B cell (primary cell): ENCODE data around the gene GRIK2. TPM values are rescaled to one million over a fixed set of nuclear protein-coding genes. Genes with fewer than 3 reads are reported as not detected.

ENCODE experiments used
- ATAC-seq: fragments of 200-7000 bp; cut with Tn5 transposase; one replicate; pipeline ENCODE4 v1.10.0; 2021; ENCODE audit warnings: low read depth, mild to moderate bottlenecking, moderate number of reproducible peaks, moderate library complexity
- CTCF ChIA-PET: fragments of 350-600 bp; sonication (Branson Sonifier 250); formaldehyde crosslinking; loops from one replicate; lab custom pipeline; 2021; ENCODE audit warnings: antibody characterized with exemption, inconsistent platforms; lab: Charles Lee
- POLR2A ChIA-PET: fragments of 350-600 bp; sonication (Branson Sonifier 250); formaldehyde crosslinking; loops from one replicate; lab custom pipeline; 2021; ENCODE audit warnings: antibody characterized with exemption; lab: Charles Lee
- DNase-seq: peaks from one replicate; pipeline ENCODE4 v3.0.0; 2013
- H2AFZ ChIP-seq: 2 replicates; pipeline ENCODE4 v1.6.1; 2012; ENCODE audit warnings: mild to moderate bottlenecking, low read depth, low read length; ENCODE audit not compliant: insufficient read depth, poor library complexity, severe bottlenecking
- H3K27ac ChIP-seq, 2 donors: 1 replicate in 1 of 2; 2 replicates in 1 of 2; pipeline ENCODE4 v1.5.1; 2012 to 2013; ENCODE audit warnings: low read length in 2 of 2, mild to moderate bottlenecking in 2 of 2, moderate library complexity in 1 of 2
- H3K27me3 ChIP-seq, 4 experiments: fragments of 200-600 bp in 1 of 4; sonication (generic) in 1 of 4; replicated peaks in 1 of 4; 1 replicate in 2 of 4; 2 replicates in 2 of 4; pipeline versions ENCODE4 v1.6.1 to v1.7.0; 2013 to 2016; ENCODE audit warnings: low read length in 3 of 4, mild to moderate bottlenecking in 2 of 4, mixed read lengths in 1 of 4, moderate library complexity in 1 of 4; ENCODE audit not compliant: insufficient read depth in 4 of 4, control insufficient read depth in 3 of 4; ENCODE audit errors: control extremely low read depth in 1 of 4
- H3K36me3 ChIP-seq, 2 experiments: replicated peaks in 1 of 2; 1 replicate in 1 of 2; 2 replicates in 1 of 2; pipeline versions ENCODE4 v1.6.1 to v1.7.1; 2013; ENCODE audit warnings: low read length in 1 of 2; ENCODE audit not compliant: insufficient read depth in 2 of 2, control insufficient read depth in 1 of 2; ENCODE audit errors: control extremely low read depth in 1 of 2, extremely low read depth in 1 of 2
- H3K4me1 ChIP-seq, 2 donors: fragments of 200-600 bp in 1 of 2; sonication (generic) in 1 of 2; 1 replicate in 1 of 2; 2 replicates in 1 of 2; pipeline versions ENCODE4 v1.5.1 to v1.6.1; 2013 to 2017; ENCODE audit warnings: low read length in 2 of 2; ENCODE audit not compliant: control insufficient read depth in 2 of 2, insufficient read depth in 2 of 2
- H3K4me2 ChIP-seq: replicated peaks from 2 replicates; pipeline ENCODE3; 2012; ENCODE audit warnings: mild to moderate bottlenecking, low read depth, low read length; ENCODE audit not compliant: poor library complexity, severe bottlenecking
- H3K4me3 ChIP-seq, 5 experiments: fragments of 200-600 bp in 1 of 5; sonication (generic) in 1 of 5; 1 replicate in 3 of 5; 2 replicates in 2 of 5; pipeline versions ENCODE4 v1.5.1 to v1.7.0; 2011 to 2016; ENCODE audit warnings: low read length in 4 of 5, mild to moderate bottlenecking in 4 of 5, low read depth in 2 of 5, control low read depth in 1 of 5, moderate library complexity in 1 of 5; ENCODE audit not compliant: insufficient read depth in 1 of 5; ENCODE audit errors: control extremely low read depth in 1 of 5, extremely low read depth in 1 of 5
- H3K79me2 ChIP-seq: fragments of 200-600 bp; sonication (generic); one replicate; pipeline ENCODE4 v1.6.0; 2016; ENCODE audit warnings: low read length; ENCODE audit not compliant: control insufficient read depth, insufficient read depth
- H3K9ac ChIP-seq: fragments of 200-600 bp; sonication (generic); 2 replicates; pipeline ENCODE4 v1.6.1; 2017; ENCODE audit warnings: mild to moderate bottlenecking, low read length, moderate library complexity
- H3K9me3 ChIP-seq, 3 donors: one replicate each; pipeline versions ENCODE4 v1.6.1 to v1.7.1; 2013; ENCODE audit warnings: low read length in 2 of 3; ENCODE audit not compliant: control insufficient read depth in 2 of 3, insufficient read depth in 1 of 3; ENCODE audit errors: control extremely low read depth in 1 of 3
- H4K20me1 ChIP-seq: 2 replicates; pipeline ENCODE4 v1.6.0; 2012; ENCODE audit warnings: mild to moderate bottlenecking, low read length; ENCODE audit not compliant: insufficient read depth, control insufficient read depth, poor library complexity, severe bottlenecking
- H3K27ac Mint-ChIP-seq: one replicate; pipeline ENCODE4 v1.8.0; 2021; ENCODE audit warnings: mixed read lengths
- H3K27me3 Mint-ChIP-seq: one replicate; pipeline ENCODE4 v1.8.0; 2021; ENCODE audit warnings: mixed read lengths
- H3K4me1 Mint-ChIP-seq: one replicate; pipeline ENCODE4 v1.8.0; 2021; ENCODE audit warnings: mixed read lengths
- H3K4me3 Mint-ChIP-seq: one replicate; pipeline ENCODE4 v1.8.0; 2021; ENCODE audit warnings: mixed read lengths
- H3K9me3 Mint-ChIP-seq: one replicate; pipeline ENCODE4 v1.8.0; 2022; ENCODE audit warnings: mixed read lengths; ENCODE audit not compliant: insufficient read depth
- CTCF ChIP-seq: fragments of 200-600 bp; IDR thresholded peaks from one replicate; pipeline ENCODE4 v1.8.0; 2022; ENCODE audit warnings: antibody characterized with exemption, mild to moderate bottlenecking
- EZH2 ChIP-seq: IDR thresholded peaks from 2 replicates; pipeline ENCODE4 v1.6.1; 2012; ENCODE audit warnings: borderline replicate concordance, low read depth, mild to moderate bottlenecking, moderate library complexity, low read length; ENCODE audit not compliant: insufficient read depth, poor library complexity, severe bottlenecking
- WGBS: methylation state at CpG from one replicate; pipeline ENCODE4 v1.1.5; 2013; ENCODE audit warnings: missing lambda C conversion rate; ENCODE audit not compliant: insufficient coverage; 5-methylcytosine and 5-hydroxymethylcytosine counted together
- intact Hi-C: fragments of 100-400 bp; cut with micrococcal nuclease; formaldehyde crosslinking; loops from one replicate; pipeline ENCODE4 v1.10.0; 2022
- polyA plus RNA-seq: library from polyadenylated mRNA; depleted of rRNA; stranded (reverse); fragments of >200 nt; gene quantifications from 2 replicates; pipeline ENCODE4 v1.2.3, GENCODE V29; 2012
- total RNA-seq, 2 donors: library from RNA; stranded (reverse); fragments of 120-200 nt in 1 of 2; gene quantifications; 1 replicate in 1 of 2; 2 replicates in 1 of 2; pipeline versions ENCODE4 v1.2.3 to v1.2.4, GENCODE V29; 2013 to 2022

GRIK2 gene
- total and polyA plus RNA-seq, 2 donors (not counting 1 experiment from before 2014, with no cell fraction given) = not detected

DNA sequence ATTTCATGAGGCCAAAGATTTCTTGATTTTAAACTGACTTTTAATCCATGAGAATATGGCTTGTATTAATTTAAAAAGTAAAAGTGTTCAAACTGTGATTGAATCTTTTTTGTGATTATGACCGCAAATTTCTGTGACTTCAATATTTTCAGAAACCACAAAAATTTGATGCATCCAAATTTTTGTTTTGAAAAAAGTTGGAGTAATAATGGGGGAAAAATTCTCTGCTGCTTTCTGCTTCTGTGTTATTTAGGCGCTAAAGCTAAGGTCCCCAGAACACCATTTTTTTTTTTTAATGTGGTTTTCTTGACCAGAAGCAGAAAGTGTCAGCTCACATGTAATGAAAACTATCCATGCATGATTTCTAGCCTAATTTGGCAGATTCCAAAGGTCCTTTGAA, 65.3 kb downstream of the GRIK2 start:
- TF ChIP-seq CTCF = no peak
- no peak for TF ChIP-seq EZH2
- ChIA-PET POLR2A (no interaction called here), CTCF (no interaction called here)
- H3K27me3 Mint-ChIP-seq = no peaks in the 10 kb centered on the region
- no peaks in the 10 kb centered on the region for H3K9me3 Mint-ChIP-seq
- no peak overlapping the region for H3K27ac ChIP-seq
- WGBS = 91% methylated on average over 1 of the region's 2 CpGs
- no peaks in the 10 kb centered on the region for H3K36me3 ChIP-seq
- ATAC-seq = no peak
- H3K27ac Mint-ChIP-seq = no peak overlapping the region
- no peaks in the 10 kb centered on the region for H3K9me3 ChIP-seq
- H3K4me1 Mint-ChIP-seq = no peaks in the 10 kb centered on the region
- H3K4me2 ChIP-seq = no peak overlapping the region
- DNase-seq = no peak
- H3K4me1 ChIP-seq = no peaks in the 10 kb centered on the region
- no peaks in the 10 kb centered on the region for H3K79me2 ChIP-seq
- H2AFZ ChIP-seq = no peak overlapping the region
- H3K9ac ChIP-seq = no peak overlapping the region
- no peaks in the 10 kb centered on the region for H3K27me3 ChIP-seq
- no peak overlapping the region for H3K4me3 ChIP-seq
- no peaks in the 10 kb centered on the region for H4K20me1 ChIP-seq
- H3K4me3 Mint-ChIP-seq = no peak overlapping the region
- intact Hi-C loops = no loop called here

DNA sequence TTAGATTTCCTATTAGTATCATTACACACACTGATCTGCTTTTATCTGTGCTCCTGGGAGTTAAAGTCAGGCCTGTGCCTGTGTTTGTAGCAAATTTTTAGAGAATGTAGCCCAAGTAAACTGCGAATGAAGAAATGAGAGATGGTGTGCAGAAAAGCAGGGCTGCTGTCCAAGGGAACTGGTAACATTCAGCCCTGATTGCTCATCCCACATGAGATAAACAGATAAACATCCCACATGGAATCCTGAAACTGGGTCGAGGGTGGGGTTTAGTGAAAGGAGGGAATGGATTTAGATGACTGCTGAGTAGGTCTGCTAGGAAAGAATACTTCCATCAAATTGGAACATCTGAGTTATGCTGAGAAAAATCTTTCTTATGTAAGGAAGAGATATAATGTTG, 69.1 kb downstream of the GRIK2 start:
- H4K20me1 ChIP-seq = no peaks in the 10 kb centered on the region
- TF ChIP-seq EZH2 (no peak), CTCF (no peak)
- Mint-ChIP-seq H3K27me3 (no peaks in the 10 kb centered on the region), H3K4me1 (no peaks in the 10 kb centered on the region), H3K4me3 (no peak overlapping the region), H3K27ac (no peak overlapping the region), H3K9me3 (no peaks in the 10 kb centered on the region)
- ATAC-seq (no peak), DNase-seq (no peak)
- intact Hi-C loops = no loop called here
- POLR2A ChIA-PET = no interaction called here
- H3K9ac ChIP-seq = no peak overlapping the region
- H3K36me3 ChIP-seq = no peaks in the 10 kb centered on the region
- H3K9me3 ChIP-seq = no peaks in the 10 kb centered on the region
- H3K4me3 ChIP-seq = no peak overlapping the region
- no peaks in the 10 kb centered on the region for H3K4me1 ChIP-seq
- no peak overlapping the region for H3K27ac ChIP-seq
- H2AFZ ChIP-seq = no peak overlapping the region
- H3K4me2 ChIP-seq = no peak overlapping the region
- H3K27me3 ChIP-seq = no peaks in the 10 kb centered on the region
- no peaks in the 10 kb centered on the region for H3K79me2 ChIP-seq
- CTCF ChIA-PET = no interaction called here
- WGBS = no CpG with 5 or more reads among the region's 2 CpGs
